Measurements from ENCODE around the gene MYO5A. TPM values are rescaled to one million over a fixed set of nuclear protein-coding genes. Genes with fewer than 3 reads are reported as not detected.
"Not testable (repeated sequence)": the region's sequence is repeated elsewhere in the genome, so short reads cannot be mapped to it uniquely, and the experiment has no call there.

MYO5A gene
- total RNA-seq, 1 donor from 2014 or later = 12.5 TPM

GRCh38 chr15:52419494-52419893 is 109.2 kb downstream of the MYO5A start:
- no peak for DNase-seq (ENCODE audit: low spot score)

- no peak for DNase-seq (ENCODE audit: low spot score)
Measured at GRCh38 chr15:52417957-52418356, 110.7 kb downstream of the MYO5A start.

- no peak for DNase-seq (ENCODE audit: low spot score)
Measured at GRCh38 chr15:52417521-52417920, 111.2 kb downstream of the MYO5A start.

GRCh38 chr15:52416566-52416965 is 112.1 kb downstream of the MYO5A start:
- DNase-seq (ENCODE audit: low spot score) = not testable (repeated sequence)

- no peak for DNase-seq (ENCODE audit: low spot score)
Measured at GRCh38 chr15:52415628-52416027, 113.1 kb downstream of the MYO5A start.

GRCh38 chr15:52414936-52415335 is 113.7 kb downstream of the MYO5A start:
- no peak for DNase-seq (ENCODE audit: low spot score)

- no peak for DNase-seq (ENCODE audit: low spot score)
Measured at GRCh38 chr15:52408823-52409222, 119.9 kb downstream of the MYO5A start.

GRCh38 chr15:52407374-52407773 is 121.3 kb downstream of the MYO5A start:
- DNase-seq (ENCODE audit: low spot score) = no peak

- no peak for DNase-seq (ENCODE audit: low spot score)
Measured at GRCh38 chr15:52406601-52407000, 122.1 kb downstream of the MYO5A start.

GRCh38 chr15:52405856-52406255 is 122.8 kb downstream of the MYO5A start:
- DNase-seq (ENCODE audit: low spot score) = no peak

GRCh38 chr15:52397118-52397517 is 131.6 kb downstream of the MYO5A start:
- no peak for DNase-seq (ENCODE audit: low spot score)

GRCh38 chr15:52394118-52394517 is 134.6 kb downstream of the MYO5A start:
- no peak for DNase-seq (ENCODE audit: low spot score)

GRCh38 chr15:52392008-52392687 is 136.5 kb downstream of the MYO5A start:
- DNase-seq (ENCODE audit: low spot score) = no peak

- DNase-seq (ENCODE audit: low spot score) = no peak
Measured at GRCh38 chr15:52391069-52391468, 137.6 kb downstream of the MYO5A start.

- DNase-seq (ENCODE audit: low spot score) = no peak
Measured at GRCh38 chr15:52385670-52386069, 143.0 kb downstream of the MYO5A start.

GRCh38 chr15:52383100-52383588 is 145.5 kb downstream of the MYO5A start:
- no peak for DNase-seq (ENCODE audit: low spot score)

- DNase-seq (ENCODE audit: low spot score) = no peak
Measured at GRCh38 chr15:52382647-52383046, 146.0 kb downstream of the MYO5A start.

GRCh38 chr15:52379395-52380106 is 149.1 kb downstream of the MYO5A start:
- DNase-seq (ENCODE audit: low spot score) = no peak

- no peak for DNase-seq (ENCODE audit: low spot score)
Measured at GRCh38 chr15:52378746-52379394, 149.8 kb downstream of the MYO5A start.

- DNase-seq (ENCODE audit: low spot score) = no peak
Measured at GRCh38 chr15:52370010-52370409, 158.7 kb downstream of the MYO5A start.

- DNase-seq (ENCODE audit: low spot score) = no peak
Measured at GRCh38 chr15:52369455-52369854, 159.2 kb downstream of the MYO5A start.

GRCh38 chr15:52369030-52369429 is 159.7 kb downstream of the MYO5A start:
- no peak for DNase-seq (ENCODE audit: low spot score)

GRCh38 chr15:52368402-52368801 is 160.3 kb downstream of the MYO5A start:
- no peak for DNase-seq (ENCODE audit: low spot score)

Measured in mucosa of gallbladder (tissue), 1 donor.